ENCODE data around the gene TENT4A.

TENT4A gene

DNA sequence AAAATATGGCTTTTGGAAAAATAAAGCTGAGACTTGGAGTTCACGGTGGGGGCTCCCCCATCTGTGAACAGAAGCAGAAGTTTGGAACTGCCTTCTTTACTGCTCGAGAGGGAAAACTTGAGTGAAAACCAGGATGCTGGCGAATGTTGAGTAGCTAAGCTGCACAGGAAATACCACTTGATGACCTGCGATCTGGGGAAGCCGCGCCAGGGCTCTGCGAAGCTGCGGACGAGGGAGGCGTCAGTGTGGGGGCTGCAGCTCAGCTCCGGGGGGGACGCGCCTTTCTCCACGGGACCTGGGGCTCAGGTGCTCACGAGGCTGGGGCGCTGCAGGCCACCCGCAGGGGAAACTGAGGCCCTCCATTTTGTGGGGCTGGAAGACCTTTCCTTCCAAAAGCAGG is 62.3 kb downstream of the TENT4A start:
- no peak for DNase-seq

DNA sequence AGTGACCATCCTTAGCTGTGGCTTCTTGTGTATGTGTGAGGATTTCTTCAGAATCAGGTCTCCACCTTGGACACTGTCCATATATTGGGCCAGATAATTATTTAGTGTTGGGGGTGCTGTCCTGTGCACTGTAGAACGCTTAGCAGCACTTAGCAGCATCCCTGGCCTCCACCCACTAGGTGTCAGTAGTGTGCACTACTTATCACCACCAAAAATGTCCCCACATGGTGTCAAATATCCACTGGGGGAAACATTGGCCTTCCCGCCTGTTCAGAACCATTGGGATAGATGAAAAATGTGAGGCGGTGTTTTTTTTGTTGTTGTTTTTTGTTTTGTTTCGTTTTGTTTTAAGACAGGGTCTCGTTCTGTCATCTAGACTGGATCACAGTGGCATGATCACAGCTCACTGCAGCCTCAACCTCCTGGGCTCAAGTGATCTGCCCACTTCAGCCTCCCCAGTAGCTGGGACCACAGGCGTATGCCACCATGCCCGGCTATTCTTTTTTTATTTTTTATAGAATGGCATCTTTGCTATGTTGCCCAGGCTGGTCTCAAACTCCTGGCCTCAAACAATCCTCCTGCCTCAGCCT is 67.7 kb downstream of the TENT4A start:
- DNase-seq, result no peak

DNA sequence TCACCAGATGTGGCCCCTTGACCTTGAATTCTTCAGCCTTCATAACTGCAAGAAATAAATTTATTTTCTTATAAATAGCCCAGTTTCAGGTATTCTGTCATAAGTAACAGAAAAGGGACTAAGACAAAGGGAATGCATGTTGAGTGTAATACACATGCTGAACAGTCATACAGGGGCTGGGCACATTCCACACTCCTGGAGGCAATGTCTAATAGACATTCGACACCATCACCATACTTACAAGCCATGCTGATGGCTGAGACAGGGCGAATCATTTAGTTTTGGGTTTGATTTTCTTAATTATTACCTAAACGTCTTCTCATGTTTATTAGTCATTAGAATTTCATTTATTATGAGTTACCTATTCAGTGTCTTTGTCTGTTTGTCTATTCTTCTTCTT is 68.5 kb downstream of the TENT4A start:
- DNase-seq, result no peak

DNA sequence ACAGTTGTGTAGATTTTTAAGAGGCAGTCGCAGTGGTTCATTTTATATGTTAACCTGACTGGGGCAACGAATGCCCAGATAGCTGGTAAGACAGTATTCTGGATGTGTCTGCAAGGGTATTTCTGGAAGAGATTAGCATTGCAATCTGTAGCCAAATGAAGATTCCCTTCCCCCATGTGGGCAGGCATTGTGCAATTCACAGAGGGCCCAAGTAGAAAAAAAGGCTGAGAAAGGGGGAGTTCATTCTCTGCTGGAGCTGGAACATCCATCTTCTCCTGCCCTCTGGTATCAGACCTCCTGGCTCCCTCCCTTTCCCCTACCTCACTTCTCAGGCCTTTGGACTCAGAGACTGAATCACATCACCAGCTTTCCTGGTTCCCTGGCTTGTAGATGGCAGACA is 70.6 kb downstream of the TENT4A start:
- DNase-seq, result no peak

DNA sequence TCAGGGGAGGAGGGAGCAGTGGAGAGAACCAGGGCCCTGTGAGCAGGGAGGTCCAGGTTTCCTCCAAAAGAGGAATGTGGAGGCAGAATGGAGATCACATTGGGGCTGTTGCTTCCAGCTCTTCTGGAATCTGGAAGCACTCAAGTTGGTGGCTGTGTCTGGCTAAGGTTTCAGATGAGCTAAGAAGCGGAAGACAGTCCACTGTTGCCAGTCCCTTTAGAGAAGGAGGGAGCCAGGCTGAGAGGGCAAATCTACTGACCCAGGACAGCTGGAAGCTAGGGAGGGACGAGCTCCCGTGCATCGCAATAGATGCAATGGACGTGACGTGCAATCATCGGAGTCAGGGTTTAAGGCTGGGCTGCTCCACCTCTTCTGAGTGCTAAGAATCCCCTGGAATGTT is 71.2 kb downstream of the TENT4A start:
- DNase-seq, result no peak

DNA sequence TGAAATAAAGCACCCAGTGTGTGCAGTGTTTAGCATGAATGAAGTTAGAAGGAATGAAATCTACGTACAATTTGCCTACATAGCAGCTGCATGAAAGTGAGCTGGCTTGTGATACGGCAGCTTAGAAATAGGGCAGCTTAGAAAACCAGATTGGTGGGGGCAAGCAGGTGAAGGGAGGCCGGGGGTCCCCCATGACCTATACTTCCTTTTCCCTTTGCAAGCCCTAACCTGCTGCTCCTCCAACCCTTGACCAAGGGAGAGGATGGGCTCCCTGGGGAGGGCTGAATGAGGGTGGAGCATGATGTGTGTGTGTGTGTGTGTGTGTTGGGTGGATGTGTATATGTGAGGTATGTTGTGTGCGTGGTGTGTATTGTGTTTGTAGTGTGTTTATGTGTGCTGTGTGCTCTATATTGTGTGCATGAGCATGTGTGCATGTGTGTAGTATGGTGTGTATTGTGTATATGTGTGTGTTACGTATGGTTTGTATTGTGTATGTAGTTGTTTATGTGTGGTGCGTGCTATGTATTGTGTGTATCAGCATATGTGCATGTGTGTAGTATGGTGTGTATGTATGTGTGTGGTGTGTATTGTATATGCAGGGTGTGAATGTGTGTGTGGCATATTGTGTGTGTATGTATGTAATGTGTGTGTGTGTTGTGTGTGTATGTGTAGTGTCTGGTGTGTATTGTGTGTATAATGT is 72.1 kb downstream of the TENT4A start:
- no peak for DNase-seq

DNA sequence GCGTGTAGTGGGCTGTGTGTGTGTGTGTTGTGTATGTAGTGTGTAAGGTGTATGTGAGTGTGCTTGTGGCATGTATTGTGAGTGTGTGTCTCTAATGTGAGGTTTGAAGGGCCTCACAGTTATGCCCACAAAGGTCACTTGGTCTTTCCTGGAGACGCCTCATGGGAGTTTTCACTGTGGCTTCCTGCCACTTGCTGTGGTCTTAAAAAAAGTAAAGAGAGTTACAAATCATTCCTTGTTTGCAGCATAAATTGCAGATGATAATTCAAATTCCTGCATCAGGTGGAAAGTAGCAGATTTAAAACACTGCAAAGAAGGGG is 72.6 kb downstream of the TENT4A start:
- DNase-seq, result no peak

DNA sequence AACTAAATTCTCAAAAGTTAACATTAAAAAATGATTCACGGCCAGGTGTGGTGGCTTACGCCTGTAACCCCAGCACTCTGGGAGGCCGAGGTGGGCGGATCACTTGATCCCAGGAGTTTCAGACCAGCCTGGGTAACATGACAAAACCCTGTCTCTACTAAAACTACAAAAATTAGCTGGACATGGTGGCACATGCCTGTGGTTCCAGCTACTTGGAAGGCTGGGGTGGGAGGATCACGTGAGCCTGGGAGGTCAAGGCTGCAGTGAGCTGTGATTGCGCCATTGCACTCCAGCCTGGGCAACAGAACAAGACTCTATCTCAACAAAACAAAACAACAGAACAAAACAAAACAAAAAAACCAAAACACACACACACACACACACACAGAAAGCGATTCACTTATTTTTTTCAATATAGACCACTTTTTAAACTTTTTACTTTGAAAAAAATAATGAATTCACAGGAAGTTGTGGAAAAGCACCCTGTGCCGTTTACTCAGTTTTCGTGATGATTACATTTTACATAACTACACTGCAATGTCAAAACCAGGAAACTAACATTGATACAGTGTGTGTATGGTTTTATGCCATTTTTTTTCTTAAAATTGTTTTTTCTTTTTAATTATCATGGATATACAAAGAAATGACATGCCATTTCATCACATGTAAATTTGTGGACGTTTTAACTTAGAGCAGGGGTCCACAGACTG is 73.7 kb downstream of the TENT4A start:
- DNase-seq, result no peak

DNA sequence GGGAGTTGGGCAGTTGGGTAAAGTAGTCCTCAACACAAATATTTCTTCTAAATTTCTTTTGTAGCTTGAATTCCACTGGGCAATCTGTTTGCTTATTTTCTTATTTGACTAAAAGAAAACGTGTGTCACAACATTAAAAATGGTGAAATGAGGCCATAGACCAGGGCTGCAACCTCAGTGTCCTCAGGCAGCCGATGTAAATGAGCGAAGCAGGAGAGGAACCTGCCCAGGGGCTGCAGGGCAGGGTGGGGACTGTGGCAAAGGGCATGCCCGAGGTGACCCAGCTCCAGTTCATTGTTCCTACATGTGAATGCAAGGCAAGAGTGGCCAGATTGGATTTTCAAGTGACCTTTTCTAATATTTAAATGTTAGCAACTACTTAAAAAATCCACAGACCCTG is 74.7 kb downstream of the TENT4A start:
- DNase-seq, result no peak

DNA sequence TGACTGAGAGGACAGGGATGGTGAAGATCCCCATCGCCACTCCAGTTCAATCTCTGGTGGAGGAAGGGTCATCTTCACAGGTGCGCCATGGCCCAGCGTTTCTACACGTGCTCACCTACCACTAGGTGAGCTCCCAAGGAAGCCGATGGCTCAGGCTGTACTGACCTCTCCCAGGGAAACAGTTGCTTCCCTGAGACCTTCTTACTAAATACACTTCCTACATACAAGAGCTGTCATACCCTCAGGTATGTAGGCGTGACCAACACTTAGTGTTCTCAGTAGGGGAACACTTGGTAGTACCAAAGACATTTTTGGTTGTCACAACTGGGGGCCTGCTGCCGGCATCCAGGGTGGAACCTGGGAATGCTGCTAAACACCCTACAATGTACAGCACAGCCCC is 75.2 kb downstream of the TENT4A start:
- no peak for DNase-seq

DNA sequence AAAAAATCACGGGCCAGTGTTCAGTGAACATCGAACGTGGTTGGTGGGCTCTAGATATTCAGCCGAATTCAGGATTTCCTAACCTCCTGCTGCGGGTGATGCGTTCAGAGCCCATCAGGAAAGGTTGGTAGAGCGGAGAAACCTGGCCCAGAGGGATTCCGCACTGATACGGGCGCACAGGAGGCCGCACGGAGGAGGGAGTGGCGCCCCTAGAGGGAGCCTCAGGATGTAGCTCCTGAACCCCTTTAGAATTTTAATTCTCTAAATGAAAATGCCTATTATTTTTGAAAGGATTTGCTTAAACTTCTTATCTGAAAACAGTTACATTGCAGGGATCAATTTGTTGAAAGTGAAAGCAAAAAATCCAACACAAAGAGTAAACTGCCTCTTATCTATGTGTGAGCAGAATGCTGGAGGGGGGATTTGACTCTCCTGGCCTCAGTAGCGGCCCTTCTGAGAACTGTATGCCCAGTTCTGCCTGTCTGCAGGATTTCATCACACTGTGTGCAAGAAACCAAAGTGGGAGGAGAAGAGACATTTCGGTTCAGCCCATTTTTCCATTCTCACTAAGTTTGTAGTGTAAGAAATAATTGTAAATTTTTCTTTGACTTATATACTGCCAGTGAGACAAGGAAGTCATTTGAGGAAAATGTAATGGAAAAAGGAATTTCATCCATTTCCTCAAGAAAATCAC is 75.9 kb downstream of the TENT4A start:
- no peak for DNase-seq

DNA sequence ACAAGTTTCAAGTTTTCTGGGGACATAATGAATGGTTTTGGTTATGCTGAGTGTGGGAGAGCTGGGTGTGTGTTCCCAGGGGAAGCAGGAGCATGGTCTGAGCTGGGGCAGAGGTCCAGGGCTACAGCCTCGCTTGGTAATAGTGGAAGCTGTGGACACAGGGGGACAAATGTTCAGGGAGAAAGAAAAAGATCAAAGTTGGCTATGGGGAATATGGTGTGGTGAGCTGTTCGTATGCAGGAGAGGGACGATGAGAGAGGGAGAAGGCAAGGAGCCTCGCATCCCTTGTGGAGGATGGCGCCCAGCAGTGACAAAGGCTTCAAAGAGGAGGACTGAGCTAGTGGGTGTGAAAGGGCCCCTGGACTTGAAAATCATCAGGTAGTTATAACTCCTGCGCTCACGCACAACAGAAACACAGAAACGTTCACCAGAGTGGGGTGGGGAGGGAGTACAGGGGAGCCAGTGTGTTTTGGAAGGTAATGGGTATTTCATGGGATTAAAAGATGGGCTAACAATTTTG is 77.2 kb downstream of the TENT4A start:
- DNase-seq, result no peak

DNA sequence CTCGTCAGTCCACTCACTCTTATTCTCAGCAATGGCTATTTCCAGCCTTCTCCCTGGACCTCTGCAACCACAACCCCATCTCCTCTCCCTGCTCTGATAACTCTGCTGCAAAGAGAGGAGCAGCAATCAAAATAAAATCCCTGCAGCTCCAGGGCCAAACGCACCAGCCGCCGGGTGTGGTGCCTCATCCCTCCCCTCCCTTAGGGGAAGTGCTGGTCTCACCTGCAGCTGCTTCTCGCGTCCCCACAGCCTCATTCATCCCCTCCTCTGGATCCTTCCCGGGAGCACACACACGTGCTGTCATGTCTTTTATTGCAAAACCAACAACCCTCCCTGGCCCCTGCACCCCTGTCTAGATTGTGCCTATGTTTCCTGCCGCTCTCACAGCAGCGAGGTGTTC is 77.8 kb downstream of the TENT4A start:
- DNase-seq, result no peak

DNA sequence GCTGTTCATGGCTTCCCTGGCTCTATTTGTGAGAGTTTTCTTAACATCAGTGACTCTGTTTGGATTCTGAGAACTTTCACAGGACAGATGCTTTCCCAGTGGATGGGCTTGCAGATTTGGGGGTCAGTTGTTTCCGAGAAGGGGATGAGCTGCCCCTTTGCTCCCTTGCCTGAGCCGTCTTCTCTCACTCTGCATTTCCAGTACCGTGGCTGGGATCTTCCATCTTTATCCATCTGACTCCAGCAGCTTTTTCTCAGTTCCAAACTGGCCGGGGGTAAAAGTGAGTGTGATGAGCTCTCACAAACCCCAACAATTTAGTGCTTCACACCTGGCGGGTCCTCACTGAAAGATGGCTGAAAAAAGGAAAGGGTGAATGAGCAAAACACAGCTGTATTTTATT is 79.1 kb downstream of the TENT4A start:
- DNase-seq, result no peak

DNA sequence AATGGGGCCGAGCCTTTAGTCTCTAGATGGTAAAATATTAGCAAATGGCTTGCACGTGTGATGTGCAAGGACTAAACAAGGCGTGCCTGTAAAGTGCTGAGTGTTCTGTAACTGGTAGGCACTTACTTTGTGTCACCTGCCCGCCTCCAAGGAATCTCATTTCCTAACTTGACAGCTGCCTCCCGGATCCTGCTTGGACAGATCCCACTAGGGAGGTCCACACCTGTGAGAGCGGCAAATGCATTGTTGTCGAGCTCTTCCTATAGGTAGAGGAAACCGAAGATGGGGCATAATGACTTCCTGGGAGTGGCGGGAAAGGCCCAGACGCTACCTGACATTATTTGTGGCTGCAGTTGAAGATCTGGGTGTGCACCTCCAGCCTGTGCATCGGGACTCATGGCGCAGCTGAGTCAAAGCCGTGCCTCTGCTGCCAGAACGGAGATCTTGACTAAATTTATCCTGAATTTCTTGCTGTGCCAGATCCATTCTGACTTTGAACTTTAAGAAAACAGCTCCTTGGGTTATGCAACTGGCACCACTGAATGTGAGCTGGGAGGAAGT is 79.8 kb downstream of the TENT4A start:
- no peak for DNase-seq

DNA sequence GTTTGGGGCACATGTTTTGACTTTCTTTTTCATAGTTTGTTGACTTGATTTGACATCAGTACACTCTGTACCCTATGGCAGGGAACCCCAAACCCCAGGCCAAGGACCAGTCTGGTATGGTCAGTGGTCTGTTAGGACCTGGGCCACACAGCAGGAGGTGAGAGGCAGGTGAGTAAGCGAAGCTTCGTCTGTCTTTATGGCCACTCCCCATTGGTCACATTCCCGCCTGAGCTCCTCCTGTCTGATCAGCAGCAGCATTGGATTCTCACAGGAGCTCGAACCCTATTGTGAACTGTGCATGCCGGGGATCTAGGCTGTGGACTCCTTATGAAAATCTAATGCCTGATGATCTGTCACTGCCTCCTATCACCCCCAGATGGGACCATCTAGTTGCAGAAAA is 88.0 kb downstream of the TENT4A start:
- no peak for DNase-seq

DNA sequence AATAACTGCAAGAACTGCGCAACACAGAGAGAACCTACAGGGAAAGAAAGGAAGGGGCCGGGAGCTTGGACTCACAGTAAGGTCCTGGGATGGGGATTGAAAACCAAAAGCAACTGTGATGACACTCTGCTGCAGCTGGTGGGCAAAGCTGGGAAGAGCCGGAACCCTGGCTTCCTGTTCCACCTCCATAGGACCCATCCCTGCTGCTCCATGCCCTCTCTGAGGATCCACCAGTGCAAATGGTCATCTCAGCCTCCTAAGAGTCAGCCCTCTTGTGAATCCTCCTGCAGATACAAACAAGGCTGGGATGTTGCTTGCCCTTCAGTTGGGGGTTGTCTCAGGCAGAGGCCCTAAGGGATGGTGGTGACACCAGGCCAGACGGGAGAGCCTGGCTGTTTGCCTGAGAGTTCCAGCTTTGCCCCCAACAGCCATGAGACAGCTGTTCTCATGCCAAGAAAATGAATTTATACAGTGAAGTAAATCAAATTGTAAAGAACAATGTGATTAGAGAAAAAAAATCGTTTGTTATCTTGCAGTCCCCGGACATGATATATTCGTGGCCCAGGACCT is 90.8 kb downstream of the TENT4A start:
- DNase-seq, result no peak

DNA sequence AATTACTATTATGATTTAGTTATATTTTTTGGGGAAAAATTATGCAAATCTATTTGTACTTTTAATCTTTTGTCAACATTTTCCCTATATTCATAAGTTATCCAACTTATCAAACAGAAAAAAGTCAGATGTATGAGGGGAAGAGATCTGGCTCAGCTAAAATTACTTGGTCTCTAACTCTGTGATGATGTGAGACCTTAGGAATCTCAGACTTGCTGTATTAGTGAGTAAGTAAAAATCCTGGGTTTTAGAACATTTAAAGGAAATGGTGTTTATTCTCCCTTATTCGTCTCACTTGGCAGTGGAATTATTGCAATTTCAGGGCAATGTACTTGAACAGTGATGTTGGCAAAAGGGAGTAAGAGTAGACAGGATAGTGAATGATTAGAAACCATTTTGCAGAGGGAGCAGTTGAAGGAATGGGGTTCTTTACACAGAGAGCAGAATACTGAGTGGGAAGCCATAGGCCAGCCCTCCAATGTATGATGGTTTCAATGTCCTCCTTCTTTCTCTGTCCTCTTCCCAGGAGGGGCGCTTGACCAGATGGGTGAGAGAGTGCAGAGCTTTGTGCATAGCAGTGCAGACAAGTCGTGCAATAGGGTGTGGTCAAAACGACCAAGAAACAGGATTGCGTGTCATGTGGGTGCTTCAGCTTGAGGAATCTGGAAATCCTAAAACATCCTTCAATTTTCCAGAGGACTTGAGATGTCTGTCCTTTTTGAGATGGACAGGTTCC is 91.7 kb downstream of the TENT4A start:
- no peak for DNase-seq

DNA sequence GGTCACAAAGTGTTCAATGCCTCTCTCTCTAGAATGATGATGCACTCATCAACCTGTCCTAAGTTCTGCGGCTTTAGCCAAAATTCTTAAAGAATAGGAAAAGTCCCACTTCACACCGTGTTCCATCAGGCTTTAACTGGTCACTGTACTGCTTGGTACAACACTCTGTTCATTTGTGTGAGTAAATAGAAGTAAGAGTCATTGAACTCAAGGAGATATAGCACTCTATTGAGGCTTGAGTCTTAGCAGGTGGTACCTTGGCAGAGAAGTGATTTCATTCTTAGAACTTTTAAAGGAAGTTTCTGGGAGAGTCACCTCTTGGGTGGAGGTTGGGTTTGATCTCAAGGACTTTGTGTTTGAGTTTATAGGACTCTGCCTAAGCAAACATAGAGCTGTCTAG is 92.6 kb downstream of the TENT4A start:
- DNase-seq, result no peak

All from stimulated activated naive CD4-positive, alpha-beta T cell (primary cell).